Astrocyte of the cerebellum (primary cell): ENCODE measurements around the gene MAMLD1.

Experiments used
- DNase-seq: peaks from one replicate; pipeline ENCODE4 v3.0.0-alpha.2; 2011; ENCODE audit warnings: low read depth
- H3K4me3 ChIP-seq: 2 replicates; pipeline ENCODE4 v1.5.1; 2011; ENCODE audit warnings: mild to moderate bottlenecking, low read depth, low read length, moderate library complexity
- in situ Hi-C: cut with HindIII; loops from 2 replicates; pipeline ENCODE4 v1.10.0; 2017; ENCODE audit warnings: low sequenced_read_pairs
- TF ChIP-seq, protein P1 (sequence below): IDR thresholded peaks from 2 replicates; pipeline ENCODE4 v1.5.1; 2012; ENCODE audit warnings: low read length, low read depth, moderate library complexity, mild to moderate bottlenecking; ENCODE audit errors: missing control alignments

The MAMLD1 gene

GRCh38 chrX:150543230-150544155 is 180.4 kb downstream of the MAMLD1 start:
- TF ChIP-seq, protein P1, sequence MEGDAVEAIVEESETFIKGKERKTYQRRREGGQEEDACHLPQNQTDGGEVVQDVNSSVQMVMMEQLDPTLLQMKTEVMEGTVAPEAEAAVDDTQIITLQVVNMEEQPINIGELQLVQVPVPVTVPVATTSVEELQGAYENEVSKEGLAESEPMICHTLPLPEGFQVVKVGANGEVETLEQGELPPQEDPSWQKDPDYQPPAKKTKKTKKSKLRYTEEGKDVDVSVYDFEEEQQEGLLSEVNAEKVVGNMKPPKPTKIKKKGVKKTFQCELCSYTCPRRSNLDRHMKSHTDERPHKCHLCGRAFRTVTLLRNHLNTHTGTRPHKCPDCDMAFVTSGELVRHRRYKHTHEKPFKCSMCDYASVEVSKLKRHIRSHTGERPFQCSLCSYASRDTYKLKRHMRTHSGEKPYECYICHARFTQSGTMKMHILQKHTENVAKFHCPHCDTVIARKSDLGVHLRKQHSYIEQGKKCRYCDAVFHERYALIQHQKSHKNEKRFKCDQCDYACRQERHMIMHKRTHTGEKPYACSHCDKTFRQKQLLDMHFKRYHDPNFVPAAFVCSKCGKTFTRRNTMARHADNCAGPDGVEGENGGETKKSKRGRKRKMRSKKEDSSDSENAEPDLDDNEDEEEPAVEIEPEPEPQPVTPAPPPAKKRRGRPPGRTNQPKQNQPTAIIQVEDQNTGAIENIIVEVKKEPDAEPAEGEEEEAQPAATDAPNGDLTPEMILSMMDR = no peak
- no peak overlapping the region for H3K4me3 ChIP-seq
- no peak for DNase-seq
- in situ Hi-C loops = no loop called here

DNA sequence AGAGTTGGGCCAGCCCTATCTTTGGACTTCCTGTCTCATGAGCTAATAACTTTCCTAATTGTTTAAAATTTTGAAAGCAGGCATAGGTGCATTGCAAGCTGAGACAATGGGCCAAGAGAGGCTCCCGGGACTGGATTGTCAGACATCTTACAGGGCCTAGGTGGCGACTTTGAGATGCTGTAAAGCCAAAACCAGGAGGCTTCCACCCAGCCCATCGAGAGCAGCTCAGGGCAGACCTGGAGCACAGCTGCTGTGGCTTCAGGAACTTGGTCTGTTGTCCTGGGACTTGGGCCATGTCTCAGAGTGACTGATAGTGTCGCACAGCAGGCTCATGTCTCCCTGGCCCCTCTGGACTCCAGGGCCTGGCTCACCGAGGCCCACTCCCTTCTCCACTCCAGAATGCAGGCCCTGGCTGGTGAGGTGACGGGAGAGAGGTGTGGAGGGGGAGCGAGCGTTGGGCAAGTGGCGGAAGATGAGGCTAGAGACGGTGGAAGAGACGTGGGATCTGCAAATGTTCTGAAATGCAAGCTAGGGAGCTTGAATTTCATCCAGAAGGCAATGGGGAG is 181.2 kb downstream of the MAMLD1 start:
- in situ Hi-C loops = no loop called here
- no peak for DNase-seq
- H3K4me3 ChIP-seq = no peak overlapping the region
- TF ChIP-seq, protein P1 = no peak

DNA sequence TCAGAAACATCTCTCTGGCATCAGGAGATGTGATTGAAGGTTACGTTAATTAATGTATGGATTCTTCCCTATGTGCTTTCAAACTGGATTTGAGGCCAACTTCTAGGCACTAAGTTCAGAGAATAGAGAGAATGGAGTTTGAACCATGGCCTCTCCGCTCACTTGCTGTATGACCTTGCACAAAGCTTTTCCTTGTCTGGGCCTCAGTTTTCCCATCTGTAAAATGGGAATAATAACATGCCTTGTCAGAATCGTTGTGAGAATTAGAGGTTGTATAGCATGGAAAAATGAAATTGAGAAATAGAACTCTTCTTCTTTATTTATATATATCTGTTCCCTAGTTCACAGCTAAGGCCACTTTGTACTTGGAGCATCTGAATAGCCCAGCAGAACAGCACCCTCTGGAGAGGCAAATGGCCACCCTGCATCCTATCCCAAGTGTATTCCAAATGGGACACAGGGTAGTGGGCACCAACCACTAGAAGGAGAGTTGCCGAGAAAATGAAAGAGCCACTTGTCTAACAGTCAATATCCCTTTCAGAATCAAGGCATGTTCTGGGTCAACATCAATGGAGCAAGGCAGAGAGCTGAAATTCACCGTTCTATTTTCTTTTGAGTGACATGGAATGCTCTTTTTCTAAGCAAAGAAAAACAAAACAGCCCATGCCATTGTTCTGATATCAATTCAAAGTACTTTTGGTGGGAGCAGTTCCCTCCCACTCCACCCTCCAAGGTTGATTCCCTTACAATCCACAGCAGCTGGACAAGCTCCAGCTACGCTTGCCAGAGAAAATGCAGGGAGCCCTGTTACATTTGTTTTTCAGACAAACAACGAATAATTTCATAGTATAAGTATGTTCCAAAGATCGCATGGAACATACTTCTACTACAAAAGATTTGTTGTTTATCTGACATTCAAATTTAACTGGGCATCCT is 182.0 kb downstream of the MAMLD1 start:
- H3K4me3 ChIP-seq = no peak overlapping the region
- no peak for DNase-seq
- in situ Hi-C loops = no loop called here
- TF ChIP-seq, protein P1 = no peak

GRCh38 chrX:150546711-150547153 is 183.6 kb downstream of the MAMLD1 start:
- TF ChIP-seq, protein P1 = no peak
- no peak for DNase-seq
- no peak overlapping the region for H3K4me3 ChIP-seq
- in situ Hi-C loops = no loop called here

- DNase-seq = no peak
- TF ChIP-seq, protein P1 = no peak
- in situ Hi-C loops = no loop called here
- H3K4me3 ChIP-seq = peak overlapping the region; percentile 18
Observed at GRCh38 chrX:150547375-150548115, 184.4 kb downstream of the MAMLD1 start.
